HG03280 (cell line): ENCODE data around the gene ANAPC2.

Experiments
- ATAC-seq: cut with Tn5 transposase; IDR thresholded peaks from one replicate; pipeline ENCODE4 v1.9.1; 2021; ENCODE audit warnings: mild to moderate bottlenecking, moderate library complexity; ENCODE audit not compliant: unreplicated experiment

ANAPC2 gene

GRCh38 chr9:137130176-137130755 is 58.1 kb downstream of the ANAPC2 start:
- peak; percentile 17 for ATAC-seq

GRCh38 chr9:137129456-137130175 is 58.7 kb downstream of the ANAPC2 start:
- peak; percentile 73 for ATAC-seq

GRCh38 chr9:137128862-137129455 is 59.4 kb downstream of the ANAPC2 start:
- ATAC-seq: peak; percentile 16

GRCh38 chr9:137128158-137128861 is 60.0 kb downstream of the ANAPC2 start:
- no peak for ATAC-seq

DNA sequence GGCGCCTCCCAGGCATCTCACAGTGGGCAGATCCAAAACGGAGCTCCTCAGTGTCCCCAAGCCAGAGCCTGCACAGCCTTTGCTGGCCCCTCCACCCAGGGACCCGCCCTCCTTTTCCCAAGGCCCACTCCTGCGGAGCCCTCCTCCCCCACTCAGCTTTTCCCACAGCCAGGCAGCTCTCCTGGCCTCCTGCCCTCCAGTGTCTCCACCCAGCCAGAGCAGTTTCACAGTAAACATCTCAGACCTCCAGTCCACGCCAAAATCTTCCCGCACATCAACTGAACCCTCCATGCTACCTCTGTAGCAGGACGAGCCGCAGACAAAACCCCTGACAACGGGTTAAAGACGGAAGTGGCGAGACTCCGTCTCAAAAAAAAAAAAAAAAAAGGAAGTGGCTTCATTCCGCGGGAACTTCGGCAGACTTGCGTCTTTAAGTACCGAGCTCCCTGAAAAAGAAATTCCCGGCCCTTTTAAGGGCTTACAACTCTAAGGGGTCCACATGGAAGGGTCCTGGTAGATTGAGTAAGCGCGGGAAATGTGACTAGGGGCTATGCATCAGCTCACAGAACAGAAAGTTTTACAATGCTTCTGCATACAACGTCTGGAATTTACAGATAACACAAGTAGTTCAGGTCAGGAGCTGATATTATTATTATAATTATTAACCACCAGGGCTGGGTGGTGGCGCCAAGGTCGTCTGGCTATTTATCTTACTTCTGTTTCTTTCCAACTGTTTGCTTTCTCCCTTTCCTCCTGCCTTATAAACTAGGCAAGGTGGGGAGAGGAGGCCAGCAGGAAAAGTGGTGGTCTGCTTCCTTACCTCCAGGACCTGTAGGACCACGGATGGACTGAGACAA is 60.8 kb downstream of the ANAPC2 start:
- ATAC-seq: no peak

DNA sequence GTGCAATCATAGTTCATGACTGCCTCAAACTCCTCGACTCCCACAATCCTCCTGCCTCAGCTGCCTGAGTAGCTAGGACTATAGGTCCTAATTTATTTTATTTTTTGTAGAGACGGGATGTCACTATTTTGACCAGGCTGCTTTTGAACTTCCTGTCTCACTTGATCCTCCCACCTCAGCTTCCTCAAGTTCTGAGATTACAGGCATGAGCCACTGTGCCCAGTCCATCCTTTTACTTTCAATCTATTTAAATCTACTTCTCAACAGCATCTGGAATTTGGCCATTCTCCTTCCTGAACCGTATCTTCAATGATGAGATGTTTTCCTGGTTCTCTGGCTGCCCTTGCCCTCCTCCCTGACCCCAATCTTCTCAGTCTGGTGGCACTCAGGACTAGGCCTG is 61.6 kb downstream of the ANAPC2 start:
- ATAC-seq: no peak
